Measurements from ENCODE around the gene ALDH9A1.

GRCh38 chr1:165747632-165748447, 49.5 kb upstream of the ALDH9A1 start:
- TF ChIP-seq, protein P1, sequence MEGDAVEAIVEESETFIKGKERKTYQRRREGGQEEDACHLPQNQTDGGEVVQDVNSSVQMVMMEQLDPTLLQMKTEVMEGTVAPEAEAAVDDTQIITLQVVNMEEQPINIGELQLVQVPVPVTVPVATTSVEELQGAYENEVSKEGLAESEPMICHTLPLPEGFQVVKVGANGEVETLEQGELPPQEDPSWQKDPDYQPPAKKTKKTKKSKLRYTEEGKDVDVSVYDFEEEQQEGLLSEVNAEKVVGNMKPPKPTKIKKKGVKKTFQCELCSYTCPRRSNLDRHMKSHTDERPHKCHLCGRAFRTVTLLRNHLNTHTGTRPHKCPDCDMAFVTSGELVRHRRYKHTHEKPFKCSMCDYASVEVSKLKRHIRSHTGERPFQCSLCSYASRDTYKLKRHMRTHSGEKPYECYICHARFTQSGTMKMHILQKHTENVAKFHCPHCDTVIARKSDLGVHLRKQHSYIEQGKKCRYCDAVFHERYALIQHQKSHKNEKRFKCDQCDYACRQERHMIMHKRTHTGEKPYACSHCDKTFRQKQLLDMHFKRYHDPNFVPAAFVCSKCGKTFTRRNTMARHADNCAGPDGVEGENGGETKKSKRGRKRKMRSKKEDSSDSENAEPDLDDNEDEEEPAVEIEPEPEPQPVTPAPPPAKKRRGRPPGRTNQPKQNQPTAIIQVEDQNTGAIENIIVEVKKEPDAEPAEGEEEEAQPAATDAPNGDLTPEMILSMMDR (IDR thresholded peaks at IDR 0.05), result no peak
- TF ChIP-seq POLR2A (IDR thresholded peaks at IDR 0.05; ENCODE audit: low read depth) (no peak), EP300 (IDR thresholded peaks at IDR 0.05) (no peak), POLR2AphosphoS5 (IDR thresholded peaks at IDR 0.05) (no peak)

Measured in esophagus muscularis mucosa (tissue), 4 donors.